ENCODE data around the gene KCNJ3. TPM values are rescaled to one million over a fixed set of nuclear protein-coding genes. Genes with fewer than 3 reads are reported as not detected.

The KCNJ3 gene
- total and polyA plus RNA-seq, 2 of the 13 experiments (the other 11 are each of a cell fraction or from before 2014, with no cell fraction given): not detected

DNA sequence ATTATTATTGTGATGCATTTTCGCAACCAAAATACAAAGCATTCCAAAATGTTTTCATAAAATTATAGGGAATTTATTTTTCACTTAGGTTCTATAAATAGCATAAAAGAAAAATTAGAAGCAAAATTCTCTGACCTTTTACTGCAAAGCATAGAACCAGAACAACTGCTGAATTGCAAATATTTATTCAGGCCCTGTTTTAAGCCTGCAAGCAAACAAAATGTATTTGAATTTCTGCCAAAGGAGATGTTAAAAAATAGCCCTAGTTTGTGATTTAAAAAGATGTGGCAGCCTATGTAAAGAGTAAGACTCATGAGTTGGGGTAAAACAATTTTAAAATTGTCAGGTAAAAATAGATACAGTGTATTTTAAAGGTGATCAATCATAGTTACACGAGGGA lies 138.1 kb downstream of the KCNJ3 start (continued):
- TF ChIP-seq, protein P1, sequence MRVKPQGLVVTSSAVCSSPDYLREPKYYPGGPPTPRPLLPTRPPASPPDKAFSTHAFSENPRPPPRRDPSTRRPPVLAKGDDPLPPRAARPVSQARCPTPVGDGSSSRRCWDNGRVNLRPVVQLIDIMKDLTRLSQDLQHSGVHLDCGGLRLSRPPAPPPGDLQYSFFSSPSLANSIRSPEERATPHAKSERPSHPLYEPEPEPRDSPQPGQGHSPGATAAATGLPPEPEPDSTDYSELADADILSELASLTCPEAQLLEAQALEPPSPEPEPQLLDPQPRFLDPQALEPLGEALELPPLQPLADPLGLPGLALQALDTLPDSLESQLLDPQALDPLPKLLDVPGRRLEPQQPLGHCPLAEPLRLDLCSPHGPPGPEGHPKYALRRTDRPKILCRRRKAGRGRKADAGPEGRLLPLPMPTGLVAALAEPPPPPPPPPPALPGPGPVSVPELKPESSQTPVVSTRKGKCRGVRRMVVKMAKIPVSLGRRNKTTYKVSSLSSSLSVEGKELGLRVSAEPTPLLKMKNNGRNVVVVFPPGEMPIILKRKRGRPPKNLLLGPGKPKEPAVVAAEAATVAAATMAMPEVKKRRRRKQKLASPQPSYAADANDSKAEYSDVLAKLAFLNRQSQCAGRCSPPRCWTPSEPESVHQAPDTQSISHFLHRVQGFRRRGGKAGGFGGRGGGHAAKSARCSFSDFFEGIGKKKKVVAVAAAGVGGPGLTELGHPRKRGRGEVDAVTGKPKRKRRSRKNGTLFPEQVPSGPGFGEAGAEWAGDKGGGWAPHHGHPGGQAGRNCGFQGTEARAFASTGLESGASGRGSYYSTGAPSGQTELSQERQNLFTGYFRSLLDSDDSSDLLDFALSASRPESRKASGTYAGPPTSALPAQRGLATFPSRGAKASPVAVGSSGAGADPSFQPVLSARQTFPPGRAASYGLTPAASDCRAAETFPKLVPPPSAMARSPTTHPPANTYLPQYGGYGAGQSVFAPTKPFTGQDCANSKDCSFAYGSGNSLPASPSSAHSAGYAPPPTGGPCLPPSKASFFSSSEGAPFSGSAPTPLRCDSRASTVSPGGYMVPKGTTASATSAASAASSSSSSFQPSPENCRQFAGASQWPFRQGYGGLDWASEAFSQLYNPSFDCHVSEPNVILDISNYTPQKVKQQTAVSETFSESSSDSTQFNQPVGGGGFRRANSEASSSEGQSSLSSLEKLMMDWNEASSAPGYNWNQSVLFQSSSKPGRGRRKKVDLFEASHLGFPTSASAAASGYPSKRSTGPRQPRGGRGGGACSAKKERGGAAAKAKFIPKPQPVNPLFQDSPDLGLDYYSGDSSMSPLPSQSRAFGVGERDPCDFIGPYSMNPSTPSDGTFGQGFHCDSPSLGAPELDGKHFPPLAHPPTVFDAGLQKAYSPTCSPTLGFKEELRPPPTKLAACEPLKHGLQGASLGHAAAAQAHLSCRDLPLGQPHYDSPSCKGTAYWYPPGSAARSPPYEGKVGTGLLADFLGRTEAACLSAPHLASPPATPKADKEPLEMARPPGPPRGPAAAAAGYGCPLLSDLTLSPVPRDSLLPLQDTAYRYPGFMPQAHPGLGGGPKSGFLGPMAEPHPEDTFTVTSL (CRISPR knock-in tag; IDR thresholded peaks at IDR 0.05; ENCODE audit: borderline replicate concordance): peak; percentile 71; the same call in 1 of the 2 replicates
- TF ChIP-seq ZBTB20 (CRISPR knock-in tag; IDR thresholded peaks at IDR 0.05; ENCODE audit: borderline replicate concordance, low read depth): no peak
- TF ChIP-seq TCF7L2 (IDR thresholded peaks at IDR 0.05; ENCODE audit: low read depth, low read length): no peak
- peak; percentile 33; the same call in 1 of the 2 replicates for TF ChIP-seq NCOA2 (CRISPR knock-in tag; IDR thresholded peaks at IDR 0.05)
- TF ChIP-seq NFIC (IDR thresholded peaks at IDR 0.05; ENCODE audit: low read length): peak; percentile 39; the same call in 1 of the 2 replicates
- peak; percentile 53 to 70 for TF ChIP-seq MAFK (conservative IDR thresholded peaks at IDR 0.05 in 1 of 2, IDR thresholded peaks at IDR 0.05 in 1 of 2; ENCODE audit: low read length in 2 of 2)
- TF ChIP-seq, protein P2, sequence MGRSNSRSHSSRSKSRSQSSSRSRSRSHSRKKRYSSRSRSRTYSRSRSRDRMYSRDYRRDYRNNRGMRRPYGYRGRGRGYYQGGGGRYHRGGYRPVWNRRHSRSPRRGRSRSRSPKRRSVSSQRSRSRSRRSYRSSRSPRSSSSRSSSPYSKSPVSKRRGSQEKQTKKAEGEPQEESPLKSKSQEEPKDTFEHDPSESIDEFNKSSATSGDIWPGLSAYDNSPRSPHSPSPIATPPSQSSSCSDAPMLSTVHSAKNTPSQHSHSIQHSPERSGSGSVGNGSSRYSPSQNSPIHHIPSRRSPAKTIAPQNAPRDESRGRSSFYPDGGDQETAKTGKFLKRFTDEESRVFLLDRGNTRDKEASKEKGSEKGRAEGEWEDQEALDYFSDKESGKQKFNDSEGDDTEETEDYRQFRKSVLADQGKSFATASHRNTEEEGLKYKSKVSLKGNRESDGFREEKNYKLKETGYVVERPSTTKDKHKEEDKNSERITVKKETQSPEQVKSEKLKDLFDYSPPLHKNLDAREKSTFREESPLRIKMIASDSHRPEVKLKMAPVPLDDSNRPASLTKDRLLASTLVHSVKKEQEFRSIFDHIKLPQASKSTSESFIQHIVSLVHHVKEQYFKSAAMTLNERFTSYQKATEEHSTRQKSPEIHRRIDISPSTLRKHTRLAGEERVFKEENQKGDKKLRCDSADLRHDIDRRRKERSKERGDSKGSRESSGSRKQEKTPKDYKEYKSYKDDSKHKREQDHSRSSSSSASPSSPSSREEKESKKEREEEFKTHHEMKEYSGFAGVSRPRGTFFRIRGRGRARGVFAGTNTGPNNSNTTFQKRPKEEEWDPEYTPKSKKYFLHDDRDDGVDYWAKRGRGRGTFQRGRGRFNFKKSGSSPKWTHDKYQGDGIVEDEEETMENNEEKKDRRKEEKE (IDR thresholded peaks at IDR 0.05): no peak
- TF ChIP-seq, protein P3, sequence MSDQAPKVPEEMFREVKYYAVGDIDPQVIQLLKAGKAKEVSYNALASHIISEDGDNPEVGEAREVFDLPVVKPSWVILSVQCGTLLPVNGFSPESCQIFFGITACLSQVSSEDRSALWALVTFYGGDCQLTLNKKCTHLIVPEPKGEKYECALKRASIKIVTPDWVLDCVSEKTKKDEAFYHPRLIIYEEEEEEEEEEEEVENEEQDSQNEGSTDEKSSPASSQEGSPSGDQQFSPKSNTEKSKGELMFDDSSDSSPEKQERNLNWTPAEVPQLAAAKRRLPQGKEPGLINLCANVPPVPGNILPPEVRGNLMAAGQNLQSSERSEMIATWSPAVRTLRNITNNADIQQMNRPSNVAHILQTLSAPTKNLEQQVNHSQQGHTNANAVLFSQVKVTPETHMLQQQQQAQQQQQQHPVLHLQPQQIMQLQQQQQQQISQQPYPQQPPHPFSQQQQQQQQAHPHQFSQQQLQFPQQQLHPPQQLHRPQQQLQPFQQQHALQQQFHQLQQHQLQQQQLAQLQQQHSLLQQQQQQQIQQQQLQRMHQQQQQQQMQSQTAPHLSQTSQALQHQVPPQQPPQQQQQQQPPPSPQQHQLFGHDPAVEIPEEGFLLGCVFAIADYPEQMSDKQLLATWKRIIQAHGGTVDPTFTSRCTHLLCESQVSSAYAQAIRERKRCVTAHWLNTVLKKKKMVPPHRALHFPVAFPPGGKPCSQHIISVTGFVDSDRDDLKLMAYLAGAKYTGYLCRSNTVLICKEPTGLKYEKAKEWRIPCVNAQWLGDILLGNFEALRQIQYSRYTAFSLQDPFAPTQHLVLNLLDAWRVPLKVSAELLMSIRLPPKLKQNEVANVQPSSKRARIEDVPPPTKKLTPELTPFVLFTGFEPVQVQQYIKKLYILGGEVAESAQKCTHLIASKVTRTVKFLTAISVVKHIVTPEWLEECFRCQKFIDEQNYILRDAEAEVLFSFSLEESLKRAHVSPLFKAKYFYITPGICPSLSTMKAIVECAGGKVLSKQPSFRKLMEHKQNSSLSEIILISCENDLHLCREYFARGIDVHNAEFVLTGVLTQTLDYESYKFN (CRISPR knock-in tag; conservative IDR thresholded peaks at IDR 0.05): peak; percentile 31; the same call in 1 of the 2 replicates
